OCI-LY3 (cell line): ENCODE data around the gene SPATC1L.
A peak's percentile ranks its signal among the peaks of the same experiment; 100 is the strongest.
"Not testable (repeated sequence)": the region's sequence is repeated elsewhere in the genome, so short reads cannot be mapped to it uniquely, and the experiment has no call there.

Source experiments
- H2AFZ ChIP-seq: fragments of 200-600, 300-600 bp; shearing (Covaris generic); 2 replicates; pipeline ENCODE4 v1.6.0; 2014; ENCODE audit warnings: antibody characterized with exemption, low read depth, low read length
- H3K27ac ChIP-seq: fragments of 200-600, 300-600 bp; sonication (generic); 2 replicates; pipeline ENCODE4 v1.5.1; 2014; ENCODE audit warnings: mild to moderate bottlenecking, low read length, moderate library complexity, mixed read lengths
- H3K27me3 ChIP-seq: fragments of 200-600, 300-600 bp; sonication (generic); 2 replicates; pipeline ENCODE4 v1.6.1; 2014; ENCODE audit warnings: low read depth, low read length, mixed read lengths
- H3K36me3 ChIP-seq: fragments of 200-600, 300-600 bp; sonication (generic); replicated peaks from 2 replicates; pipeline ENCODE3; 2014; ENCODE audit warnings: low read depth, low read length, mixed read lengths
- H3K4me1 ChIP-seq: fragments of 300-600, 200-600 bp; sonication (generic); 2 replicates; pipeline ENCODE4 v1.6.1; 2014; ENCODE audit warnings: low read length, mixed read lengths
- H3K4me2 ChIP-seq: fragments of 200-600, 300-600 bp; sonication (generic); 2 replicates; pipeline ENCODE4 v1.6.1; 2014; ENCODE audit warnings: low read length, mixed read lengths
- H3K4me3 ChIP-seq: fragments of 300-600, 200-600 bp; sonication (generic); 2 replicates; pipeline ENCODE4 v1.5.1; 2014; ENCODE audit warnings: antibody characterized with exemption, mild to moderate bottlenecking, low read length, moderate library complexity
- H3K79me2 ChIP-seq: fragments of 300-600, 200-600 bp; shearing (Covaris generic); 2 replicates; pipeline ENCODE4 v1.6.1; 2014; ENCODE audit warnings: mild to moderate bottlenecking, low read length, mixed read lengths
- H3K9ac ChIP-seq: fragments of 300-600, 200-600 bp; shearing (Covaris generic); 2 replicates; pipeline ENCODE4 v1.6.0; 2014; ENCODE audit warnings: mild to moderate bottlenecking, low read length, moderate library complexity
- H3K9me3 ChIP-seq: fragments of 200-600, 300-600 bp; shearing (Covaris generic); 2 replicates; pipeline ENCODE4 v1.6.1; 2014; ENCODE audit warnings: low read length, mixed read lengths; ENCODE audit not compliant: insufficient read depth
- H4K20me1 ChIP-seq: fragments of 200-600, 300-600 bp; sonication (generic); 2 replicates; pipeline ENCODE4 v1.6.1; 2016; ENCODE audit warnings: low read length, mixed read lengths; ENCODE audit not compliant: insufficient read depth
- CTCF ChIP-seq: fragments of 200-600, 300-600 bp; sonication (generic); IDR thresholded peaks from 2 replicates; pipeline ENCODE4 v1.5.1; 2014; ENCODE audit warnings: antibody characterized with exemption, low read length, low read depth
- EZH2phosphoT487 ChIP-seq: fragments of 200-600 bp; shearing (Covaris generic); IDR thresholded peaks from 2 replicates; pipeline ENCODE4 v1.6.1; 2018; ENCODE audit warnings: antibody characterized with exemption, mixed run types, low read depth

The SPATC1L gene

GRCh38 chr21:46149205-46149901 is 34.9 kb downstream of the SPATC1L start:
- Histone ChIP-seq H3K4me1 (no peaks in the 10 kb centered on the region), H3K27ac (no peak overlapping the region), H3K9ac (no peak overlapping the region), H3K9me3 (no peaks in the 10 kb centered on the region), H3K79me2 (no peaks in the 10 kb centered on the region), H4K20me1 (no peaks in the 10 kb centered on the region), H3K4me2 (no peak overlapping the region), H2AFZ (no peak overlapping the region), H3K27me3 (no peaks in the 10 kb centered on the region), H3K4me3 (no peak overlapping the region), H3K36me3 (no peaks in the 10 kb centered on the region)
- TF ChIP-seq CTCF (no peak), EZH2phosphoT487 (no peak)

DNA sequence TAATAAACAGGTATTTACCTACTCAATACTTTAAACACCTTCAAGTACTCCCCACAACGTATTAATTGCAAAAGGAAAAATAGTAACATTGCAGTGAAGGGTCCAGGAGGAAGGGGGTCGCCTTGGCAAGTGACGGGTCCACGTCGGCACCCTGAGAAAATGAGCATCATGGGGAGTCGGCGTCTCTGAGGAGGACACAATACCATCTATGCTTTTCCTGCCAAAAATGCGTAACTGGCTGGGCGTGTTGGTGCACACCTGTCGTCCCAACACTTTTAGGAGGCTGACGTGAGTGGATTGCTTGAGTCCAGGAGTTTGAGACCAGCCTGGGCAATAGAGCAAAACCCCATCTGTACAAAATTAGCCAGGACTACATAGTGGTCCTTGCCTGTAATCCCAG is 36.2 kb downstream of the SPATC1L start:
- Histone ChIP-seq H4K20me1 (no peaks in the 10 kb centered on the region), H3K36me3 (no peaks in the 10 kb centered on the region), H3K27me3 (no peaks in the 10 kb centered on the region), H3K9ac (no peak overlapping the region), H2AFZ (no peak overlapping the region), H3K4me2 (no peak overlapping the region), H3K79me2 (no peaks in the 10 kb centered on the region), H3K9me3 (no peaks in the 10 kb centered on the region), H3K4me1 (no peaks in the 10 kb centered on the region), H3K4me3 (no peak overlapping the region), H3K27ac (no peak overlapping the region)
- no peak for TF ChIP-seq EZH2phosphoT487
- no peak for TF ChIP-seq CTCF

DNA sequence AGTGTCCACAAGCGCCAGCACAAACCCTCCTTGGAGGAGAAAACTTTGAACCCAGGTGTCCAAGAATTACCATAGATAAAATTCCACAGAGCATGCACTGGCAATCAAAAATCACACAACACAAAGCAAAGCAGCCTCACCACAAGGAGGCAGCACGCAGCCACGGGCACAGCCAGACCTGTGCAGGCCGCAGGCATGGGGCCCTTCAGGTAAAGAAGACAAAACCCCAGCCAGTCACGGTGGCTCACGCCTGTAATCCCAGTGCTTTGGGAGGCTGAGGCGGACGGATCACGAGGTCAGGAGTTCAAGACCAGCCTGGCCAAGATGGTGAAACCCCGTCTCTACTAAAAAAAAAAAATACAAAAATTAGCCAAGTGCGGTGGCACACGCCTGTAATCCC is 36.8 kb downstream of the SPATC1L start:
- H3K4me2 ChIP-seq, H3K4me1 ChIP-seq, H3K9me3 ChIP-seq, H3K9ac ChIP-seq, H2AFZ ChIP-seq, H3K27me3 ChIP-seq, H3K27ac ChIP-seq, H3K36me3 ChIP-seq, H3K4me3 ChIP-seq, H4K20me1 ChIP-seq, H3K79me2 ChIP-seq: not testable (repeated sequence)
- TF ChIP-seq CTCF = peak; percentile 54

- Histone ChIP-seq H3K4me2 (no peak overlapping the region), H3K79me2 (no peaks in the 10 kb centered on the region), H3K27me3 (no peaks in the 10 kb centered on the region), H3K27ac (no peak overlapping the region), H3K4me1 (no peaks in the 10 kb centered on the region), H3K9ac (no peak overlapping the region), H2AFZ (no peak overlapping the region), H3K9me3 (no peaks in the 10 kb centered on the region), H4K20me1 (no peaks in the 10 kb centered on the region), H3K4me3 (no peak overlapping the region), H3K36me3 (no peaks in the 10 kb centered on the region)
- TF ChIP-seq CTCF (no peak), EZH2phosphoT487 (no peak)
These were observed 37.4 kb downstream of the SPATC1L start for GRCh38 chr21:46146856-46147255.
